ENCODE data around the gene PRSS12.

- TF ChIP-seq ZNF274 (IDR thresholded peaks at IDR 0.05; ENCODE audit: low read depth, low read length) (no peak), SUZ12 (IDR thresholded peaks at IDR 0.05; ENCODE audit: extremely low read depth, insufficient read depth, insufficient read length) (no peak)
Observed at GRCh38 chr4:118279328-118279727, 73.5 kb downstream of the PRSS12 start.
